ENCODE data around the gene GPC6. TPM values are rescaled to one million over a fixed set of nuclear protein-coding genes. Genes with fewer than 3 reads are reported as not detected.

Gene GPC6
- total RNA-seq, 1 donor from 2014 or later: 13.8 TPM

DNA sequence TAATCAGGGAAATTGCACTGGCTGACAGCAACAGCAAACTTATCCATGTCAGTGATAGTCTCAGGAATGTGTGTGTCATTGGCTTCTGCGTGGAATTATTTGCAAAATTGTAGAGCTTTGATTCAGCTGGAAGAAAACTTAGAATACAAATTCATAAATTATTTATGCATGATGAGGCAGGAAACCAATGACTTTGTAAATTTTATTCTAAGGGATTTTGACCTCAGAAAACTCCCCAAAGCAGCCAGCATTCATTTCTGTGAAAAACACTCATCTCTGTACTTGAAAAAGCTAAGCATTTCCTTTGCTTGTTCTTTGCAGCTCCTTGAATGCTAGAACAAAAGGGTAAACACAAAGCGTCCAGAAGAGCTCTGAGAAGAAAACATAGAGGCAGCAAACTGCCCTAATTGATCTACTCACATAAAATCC is 1090.5 kb downstream of the GPC6 start:
- H3K36me3 ChIP-seq: no peaks in the 10 kb centered on the region
- intact Hi-C loops (cut with DNase I): no loop called here
- no peaks in the 10 kb centered on the region for H3K4me1 ChIP-seq
- no peak overlapping the region for H3K27ac ChIP-seq
- no peak for DNase-seq (ENCODE audit: extremely low spot score in 2 of 2)
- no peaks in the 10 kb centered on the region for H3K27me3 ChIP-seq
- H3K9me3 ChIP-seq: no peaks in the 10 kb centered on the region
- no peak overlapping the region for H3K4me3 ChIP-seq
- TF ChIP-seq, protein P1, sequence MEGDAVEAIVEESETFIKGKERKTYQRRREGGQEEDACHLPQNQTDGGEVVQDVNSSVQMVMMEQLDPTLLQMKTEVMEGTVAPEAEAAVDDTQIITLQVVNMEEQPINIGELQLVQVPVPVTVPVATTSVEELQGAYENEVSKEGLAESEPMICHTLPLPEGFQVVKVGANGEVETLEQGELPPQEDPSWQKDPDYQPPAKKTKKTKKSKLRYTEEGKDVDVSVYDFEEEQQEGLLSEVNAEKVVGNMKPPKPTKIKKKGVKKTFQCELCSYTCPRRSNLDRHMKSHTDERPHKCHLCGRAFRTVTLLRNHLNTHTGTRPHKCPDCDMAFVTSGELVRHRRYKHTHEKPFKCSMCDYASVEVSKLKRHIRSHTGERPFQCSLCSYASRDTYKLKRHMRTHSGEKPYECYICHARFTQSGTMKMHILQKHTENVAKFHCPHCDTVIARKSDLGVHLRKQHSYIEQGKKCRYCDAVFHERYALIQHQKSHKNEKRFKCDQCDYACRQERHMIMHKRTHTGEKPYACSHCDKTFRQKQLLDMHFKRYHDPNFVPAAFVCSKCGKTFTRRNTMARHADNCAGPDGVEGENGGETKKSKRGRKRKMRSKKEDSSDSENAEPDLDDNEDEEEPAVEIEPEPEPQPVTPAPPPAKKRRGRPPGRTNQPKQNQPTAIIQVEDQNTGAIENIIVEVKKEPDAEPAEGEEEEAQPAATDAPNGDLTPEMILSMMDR (IDR thresholded peaks at IDR 0.05): no peak
- no peak for TF ChIP-seq POLR2AphosphoS5 (IDR thresholded peaks at IDR 0.05; ENCODE audit: insufficient read depth in 1 of 2, low read depth in 1 of 2)
- no peak for TF ChIP-seq POLR2A (IDR thresholded peaks at IDR 0.05)

DNA sequence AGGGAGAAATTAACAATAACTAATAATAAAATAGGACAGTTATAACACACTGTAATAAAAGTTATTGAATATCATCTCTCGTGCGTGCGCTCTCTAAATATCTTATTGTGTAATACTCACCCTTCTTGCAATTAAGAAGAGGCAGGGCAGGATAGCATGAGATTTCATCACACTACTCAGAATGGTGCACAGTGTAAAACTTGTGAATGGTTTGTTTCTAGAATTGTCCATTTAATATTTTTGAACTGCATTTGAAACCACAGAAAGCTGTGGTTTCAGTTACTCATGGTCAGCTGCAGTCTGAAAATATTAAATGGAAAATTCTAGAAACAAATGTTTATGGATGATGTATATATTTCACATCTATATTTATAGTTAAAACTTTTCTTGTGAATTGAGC is 1091.8 kb downstream of the GPC6 start:
- DNase-seq (ENCODE audit: extremely low spot score in 2 of 2): no peak
- Histone ChIP-seq H3K9me3 (no peaks in the 10 kb centered on the region), H3K27ac (no peak overlapping the region), H3K4me3 (no peak overlapping the region), H3K36me3 (no peaks in the 10 kb centered on the region), H3K4me1 (no peaks in the 10 kb centered on the region), H3K27me3 (no peaks in the 10 kb centered on the region)
- TF ChIP-seq POLR2A (IDR thresholded peaks at IDR 0.05): no peak
- TF ChIP-seq, protein P1 (IDR thresholded peaks at IDR 0.05): no peak
- no peak for TF ChIP-seq POLR2AphosphoS5 (IDR thresholded peaks at IDR 0.05; ENCODE audit: insufficient read depth in 1 of 2, low read depth in 1 of 2)
- intact Hi-C loops (cut with DNase I): no loop called here

- no peaks in the 10 kb centered on the region for H3K4me1 ChIP-seq
- DNase-seq (ENCODE audit: extremely low spot score in 2 of 2): no peak
- TF ChIP-seq POLR2A (IDR thresholded peaks at IDR 0.05) (no peak), POLR2AphosphoS5 (IDR thresholded peaks at IDR 0.05; ENCODE audit: insufficient read depth in 1 of 2, low read depth in 1 of 2) (no peak)
- TF ChIP-seq, protein P1 (IDR thresholded peaks at IDR 0.05): no peak
- H3K27me3 ChIP-seq: no peaks in the 10 kb centered on the region
- H3K36me3 ChIP-seq: no peaks in the 10 kb centered on the region
- intact Hi-C loops (cut with DNase I): no loop called here
- H3K27ac ChIP-seq: no peak overlapping the region
- no peaks in the 10 kb centered on the region for H3K9me3 ChIP-seq
- no peak overlapping the region for H3K4me3 ChIP-seq
Observed at GRCh38 chr13:94319501-94319900, 1092.9 kb downstream of the GPC6 start.

DNA sequence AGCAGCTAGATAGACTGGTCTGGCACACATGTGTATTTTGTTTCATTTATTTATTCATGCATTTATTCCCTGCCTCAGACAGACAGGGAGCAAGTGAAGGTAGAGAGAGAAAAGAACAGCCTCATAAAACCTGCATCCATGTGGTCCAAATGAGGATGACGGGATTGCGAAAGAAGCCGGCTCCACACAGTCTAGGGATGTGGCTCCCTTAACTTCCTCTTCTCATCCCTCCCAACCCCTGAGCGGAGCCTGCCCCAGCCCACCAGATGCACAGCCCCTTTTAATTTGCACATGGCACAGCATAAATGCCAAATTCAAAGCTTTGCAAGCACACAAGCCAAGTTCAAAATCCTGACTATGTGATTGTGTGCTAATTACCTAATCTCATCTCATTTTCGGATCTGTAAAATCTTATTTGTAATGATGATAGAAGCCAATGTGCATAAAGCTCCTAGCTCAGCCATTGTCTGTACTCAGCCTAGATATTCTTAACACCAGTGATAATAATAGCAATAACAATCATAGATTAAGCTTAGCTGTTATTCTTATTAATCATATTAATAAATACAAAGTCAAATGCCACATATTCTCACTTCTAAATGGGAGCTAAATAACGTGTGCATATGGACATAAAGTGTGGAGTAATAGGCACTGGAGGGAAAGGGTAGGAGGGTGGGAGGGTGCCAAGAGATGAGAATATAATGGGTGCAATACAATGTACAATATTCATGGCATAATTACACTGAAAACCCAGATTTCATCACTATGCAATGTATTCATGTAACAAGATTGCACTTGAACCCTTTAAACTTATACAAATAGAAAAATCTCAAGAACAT is 1096.5 kb downstream of the GPC6 start:
- Histone ChIP-seq H3K27ac (no peak overlapping the region), H3K27me3 (no peaks in the 10 kb centered on the region), H3K4me3 (no peak overlapping the region), H3K9me3 (no peaks in the 10 kb centered on the region), H3K36me3 (no peaks in the 10 kb centered on the region), H3K4me1 (no peaks in the 10 kb centered on the region)
- TF ChIP-seq POLR2A (IDR thresholded peaks at IDR 0.05) (no peak), POLR2AphosphoS5 (IDR thresholded peaks at IDR 0.05; ENCODE audit: insufficient read depth in 1 of 2, low read depth in 1 of 2) (no peak)
- TF ChIP-seq, protein P1 (IDR thresholded peaks at IDR 0.05): no peak
- intact Hi-C loops (cut with DNase I): no loop called here
- DNase-seq (ENCODE audit: extremely low spot score in 2 of 2): no peak

All from vagina (tissue), 2 donors.